HG02981 (cell line): ENCODE measurements around the gene KIF13A.
A peak's percentile ranks its signal among the peaks of the same experiment; 100 is the strongest.
"Not testable (repeated sequence)": the region's sequence is repeated elsewhere in the genome, so short reads cannot be mapped to it uniquely, and the experiment has no call there.

Experiments used
- ATAC-seq: cut with Tn5 transposase; IDR thresholded peaks from one replicate; pipeline ENCODE4 v1.9.1; 2021; ENCODE audit warnings: mild to moderate bottlenecking, moderate library complexity; ENCODE audit not compliant: unreplicated experiment

Gene KIF13A

GRCh38 chr6:17935188-17936149 lies 52.0 kb downstream of the KIF13A start:
- ATAC-seq: no peak

GRCh38 chr6:17933716-17934115 lies 53.7 kb downstream of the KIF13A start:
- no peak for ATAC-seq

DNA sequence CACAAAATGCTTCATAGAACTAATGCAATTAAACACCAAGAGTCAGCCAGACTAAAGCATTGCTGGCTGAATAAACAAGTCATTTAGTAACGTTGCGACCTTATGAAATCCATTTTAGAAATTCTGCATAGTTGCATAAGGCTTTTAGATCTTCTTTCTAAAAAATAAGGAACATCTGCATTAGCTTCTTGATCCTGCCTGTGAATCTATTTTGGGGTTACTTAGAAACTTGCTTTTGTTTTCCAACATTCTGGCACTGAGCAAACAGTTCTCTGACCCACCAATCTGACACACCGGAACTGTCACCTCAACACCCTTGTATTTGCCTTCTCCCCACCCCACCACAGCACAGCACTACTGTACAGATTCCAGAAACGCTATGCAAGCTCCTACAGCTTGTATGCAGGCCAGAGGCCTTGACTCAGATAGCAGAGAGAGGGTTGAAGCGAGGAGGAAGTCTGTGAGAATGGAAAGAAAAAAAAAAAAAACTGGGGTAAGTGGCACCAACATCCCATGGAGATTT lies 55.0 kb downstream of the KIF13A start:
- ATAC-seq: no peak

- no peak for ATAC-seq
These were observed 56.2 kb downstream of the KIF13A start for GRCh38 chr6:17931227-17931626.

- no peak for ATAC-seq
These were observed 57.0 kb downstream of the KIF13A start for GRCh38 chr6:17930321-17930993.

DNA sequence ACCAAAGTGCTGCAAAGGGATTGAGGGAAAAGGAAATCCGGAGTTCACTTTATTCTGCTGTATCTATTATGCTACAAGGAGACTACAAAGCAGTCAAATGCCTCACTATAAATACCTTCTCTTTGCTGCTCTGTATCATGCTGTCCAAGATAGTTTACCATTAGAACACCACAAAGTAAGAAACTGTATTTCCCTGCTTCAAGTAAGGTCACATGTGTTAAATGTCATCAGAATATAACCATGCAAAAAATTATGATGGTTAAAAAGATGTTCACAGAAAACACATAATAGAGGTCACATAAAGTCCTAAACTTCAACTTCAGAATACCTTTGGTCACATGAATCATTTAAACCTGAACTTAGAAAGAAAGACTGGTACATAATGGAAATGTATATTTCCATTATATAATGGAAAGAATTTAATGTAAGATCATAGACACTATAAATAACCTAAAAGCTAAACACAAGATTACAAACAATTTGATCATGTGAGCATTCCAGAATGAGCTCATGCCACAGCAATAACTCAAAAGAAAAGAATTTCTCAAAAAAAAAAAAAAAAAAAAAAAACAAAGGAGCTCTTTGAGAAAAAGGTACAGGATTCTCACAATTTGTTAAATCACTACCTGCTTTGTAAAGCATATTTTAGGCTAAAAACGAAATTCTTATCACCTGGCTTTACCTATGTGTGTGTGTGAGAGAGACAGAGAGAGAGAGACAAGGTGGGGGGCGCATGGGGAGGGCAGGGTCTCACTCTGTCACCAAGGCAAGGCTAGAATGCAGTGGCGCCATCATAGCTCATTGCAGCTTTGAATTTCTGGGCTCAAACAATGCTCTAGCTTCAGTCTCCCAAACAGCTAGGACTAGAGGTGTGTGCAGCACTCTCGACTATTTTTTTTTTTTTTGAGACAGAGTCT lies 58.7 kb downstream of the KIF13A start:
- no peak for ATAC-seq

DNA sequence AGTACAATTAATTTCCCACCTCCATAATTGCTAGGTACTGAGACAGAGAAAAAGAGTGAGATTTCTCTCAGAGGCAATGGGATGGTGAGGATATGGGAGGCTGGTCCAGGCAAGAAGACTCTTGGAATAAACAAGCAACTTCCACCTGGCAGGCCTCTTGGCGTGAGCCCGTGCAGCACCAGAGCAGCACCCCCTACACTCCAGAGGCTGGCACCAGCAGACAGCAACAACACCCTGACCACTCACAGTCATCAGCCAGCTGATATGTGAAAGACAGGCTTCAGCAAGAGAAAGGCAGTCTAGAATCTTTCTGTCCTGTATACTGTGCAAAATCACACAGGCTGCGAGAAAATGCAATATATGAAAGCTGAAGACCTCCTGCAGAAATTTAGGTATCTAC lies 59.7 kb downstream of the KIF13A start:
- ATAC-seq: no peak

GRCh38 chr6:17923401-17923863 lies 64.0 kb downstream of the KIF13A start:
- ATAC-seq: no peak

GRCh38 chr6:17921454-17921853 lies 66.0 kb downstream of the KIF13A start:
- ATAC-seq: no peak

GRCh38 chr6:17919496-17919895 lies 67.9 kb downstream of the KIF13A start:
- ATAC-seq: no peak

DNA sequence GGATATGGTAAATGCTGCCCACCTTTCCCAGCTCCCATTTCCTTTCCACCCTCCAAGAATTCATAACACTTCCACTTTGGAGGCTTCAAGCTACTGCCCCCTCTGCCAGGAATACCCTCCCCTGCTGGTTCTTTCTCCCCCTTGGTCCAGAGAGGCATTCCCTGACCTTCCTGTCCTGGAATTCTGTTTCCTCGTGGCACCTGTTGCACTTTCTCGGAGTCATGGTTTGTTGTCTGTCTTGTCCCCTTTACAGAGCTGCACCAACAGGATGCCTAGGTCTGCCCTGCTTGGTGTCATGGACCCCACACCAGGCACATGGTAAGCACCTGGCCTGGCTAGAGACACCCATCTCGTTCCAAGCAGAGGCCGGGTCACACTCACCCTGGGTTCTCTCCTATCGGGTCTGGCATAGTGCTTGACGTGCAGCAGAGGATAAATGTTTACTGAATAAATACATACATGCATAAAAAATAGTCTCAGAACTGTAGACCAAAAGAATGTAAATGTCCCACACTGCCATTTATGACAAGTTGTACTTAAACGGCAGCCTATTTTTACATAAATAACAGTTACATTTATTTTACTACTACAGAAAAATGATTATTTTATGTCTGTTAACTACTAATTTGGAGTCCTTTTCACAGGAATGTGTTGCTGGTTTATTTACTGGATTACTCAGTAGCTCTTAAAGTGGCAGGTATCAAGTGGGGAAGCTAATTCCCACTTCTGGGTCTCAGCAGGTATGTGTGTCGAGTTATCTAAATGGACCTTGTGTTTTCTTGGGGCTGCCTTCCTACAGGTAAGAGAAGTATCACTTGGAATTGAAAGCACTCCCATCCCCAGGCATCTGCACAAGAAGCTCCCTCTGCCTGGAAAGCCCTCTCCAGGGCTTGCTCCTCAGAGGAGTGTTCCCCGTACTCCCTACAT lies 69.3 kb downstream of the KIF13A start:
- ATAC-seq: no peak

DNA sequence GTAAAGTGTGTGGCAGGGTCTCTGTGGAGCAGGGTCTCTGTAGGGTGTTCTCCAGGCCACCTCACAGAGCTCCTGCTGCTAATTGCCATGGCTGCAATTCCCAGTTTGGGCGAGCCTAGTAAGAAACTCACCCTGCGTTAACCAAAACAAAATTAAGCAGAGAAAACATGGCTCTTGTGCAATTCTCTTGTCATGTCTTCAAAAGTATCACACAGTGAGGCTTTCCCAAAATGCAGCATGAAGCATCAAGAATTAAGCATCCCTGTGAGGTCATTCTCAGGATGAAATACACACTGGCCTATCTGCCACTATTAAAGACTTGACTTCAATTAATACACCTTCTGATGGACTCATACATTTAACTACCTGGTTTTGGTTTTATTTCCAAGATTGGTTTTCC lies 72.8 kb downstream of the KIF13A start:
- ATAC-seq: no peak

DNA sequence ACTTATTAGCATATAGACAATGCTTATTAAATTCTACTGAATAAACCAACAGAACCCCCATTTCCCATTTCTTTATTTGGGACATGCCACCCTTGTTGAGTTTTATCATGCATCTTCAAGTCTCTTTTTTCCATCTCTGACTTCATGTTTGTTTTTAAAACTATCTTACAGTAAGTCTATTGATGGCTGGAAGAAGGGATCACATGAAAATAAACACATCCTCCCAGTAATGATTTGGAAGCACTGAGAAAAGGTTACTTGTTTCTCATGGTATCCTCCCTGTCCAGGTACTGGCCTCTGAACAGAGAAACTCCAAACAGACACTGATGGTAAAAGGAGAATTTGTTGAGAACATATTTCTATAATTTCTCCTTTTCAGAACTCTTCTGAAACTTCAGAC lies 74.9 kb downstream of the KIF13A start:
- no peak for ATAC-seq

GRCh38 chr6:17911656-17912055 lies 75.8 kb downstream of the KIF13A start:
- ATAC-seq: not testable (repeated sequence)

DNA sequence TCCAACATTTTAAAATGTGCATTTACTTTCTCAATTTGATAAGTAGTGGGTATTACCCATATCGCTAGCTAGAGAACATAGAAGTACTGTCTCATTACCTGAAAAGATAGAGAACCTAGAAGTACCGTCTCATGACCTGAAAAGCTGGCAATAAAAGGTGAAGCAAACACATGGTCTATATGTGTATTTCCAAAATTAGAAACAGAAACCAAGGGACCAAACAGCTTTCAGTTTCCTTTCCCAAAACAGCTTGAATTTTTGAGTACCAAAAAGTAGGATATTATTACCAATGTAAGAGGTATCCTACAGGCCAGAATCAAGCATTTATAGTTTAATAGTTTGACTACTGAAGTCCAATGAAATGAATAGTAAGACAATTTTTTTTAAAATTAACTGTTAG lies 77.2 kb downstream of the KIF13A start:
- no peak for ATAC-seq

DNA sequence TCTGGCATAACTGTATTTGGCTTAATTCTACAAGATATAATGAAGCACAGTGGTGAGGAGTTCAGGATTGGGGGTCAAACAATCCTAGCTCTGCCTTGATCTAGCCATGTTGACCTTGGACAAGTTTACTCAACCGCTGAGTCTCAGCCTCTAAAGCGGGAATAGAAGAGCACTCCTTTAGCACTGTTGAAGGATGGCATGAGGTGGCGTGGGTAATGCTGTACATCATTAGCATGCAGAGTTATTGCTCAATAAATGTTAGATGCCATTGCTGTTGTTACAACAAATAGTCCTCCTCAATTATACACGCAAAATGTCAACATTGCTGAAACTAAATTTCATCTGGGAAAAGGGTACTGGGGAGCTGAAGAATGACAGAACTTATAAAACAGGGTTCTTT lies 78.6 kb downstream of the KIF13A start:
- no peak for ATAC-seq

- peak; percentile 62 for ATAC-seq
These were observed 79.8 kb downstream of the KIF13A start for GRCh38 chr6:17907406-17908229.

- ATAC-seq: no peak
These were observed 81.5 kb downstream of the KIF13A start for GRCh38 chr6:17905611-17906592.
